Heart right ventricle (tissue), 16 donors: ENCODE measurements around the gene ACVR1B. TPM values are rescaled to one million over a fixed set of nuclear protein-coding genes. Genes with fewer than 3 reads are reported as not detected.

ENCODE experiments used
- ATAC-seq, 8 donors: fragments of 200-7000 bp; cut with Tn5 transposase; one replicate each; pipeline ENCODE4 v1.9.1; 2020; ENCODE audit warnings: mild to moderate bottlenecking in 8 of 8, moderate library complexity in 8 of 8, moderate number of reproducible peaks in 1 of 8
- DNase-seq, 2 donors: peaks; one replicate each; pipeline ENCODE4 v3.0.0-alpha.2; 2020
- H3K27ac ChIP-seq, 10 donors: fragments of 200-600 bp; sonication (generic) in 2 of 10; one replicate each; pipeline versions ENCODE4 v1.5.0 to v1.8.0; 2020 to 2022; ENCODE audit warnings: mild to moderate bottlenecking in 3 of 10
- H3K27me3 ChIP-seq, 7 donors: fragments of 200-600 bp; one replicate each; pipeline ENCODE4 v1.8.0; 2021 to 2022; ENCODE audit warnings: mild to moderate bottlenecking in 2 of 7
- H3K36me3 ChIP-seq, 9 donors: fragments of 200-600 bp; sonication (generic) in 1 of 9; one replicate each; pipeline versions ENCODE4 v1.5.0 to v1.8.0; 2020 to 2022; ENCODE audit warnings: mild to moderate bottlenecking in 2 of 9
- H3K4me1 ChIP-seq, 9 donors: fragments of 200-600 bp; sonication (generic) in 1 of 9; one replicate each; pipeline versions ENCODE4 v1.5.0 to v1.8.0; 2020 to 2022; ENCODE audit warnings: mild to moderate bottlenecking in 4 of 9
- H3K4me3 ChIP-seq, 10 donors: fragments of 200-600 bp; sonication (generic) in 2 of 10; one replicate each; pipeline versions ENCODE4 v1.5.0 to v1.8.0; 2020 to 2022; ENCODE audit warnings: mild to moderate bottlenecking in 7 of 10, moderate library complexity in 2 of 10
- H3K9me3 ChIP-seq, 11 donors: fragments of 200-600 bp in 10 of 11; sonication (generic) in 2 of 11; one replicate each; pipeline versions ENCODE4 v1.5.0 to v1.8.0; 2013 to 2022; ENCODE audit warnings: mild to moderate bottlenecking in 2 of 11, control low read depth in 1 of 11, moderate library complexity in 1 of 11
- WGBS, 2 donors: extraction: QIAGEN DNeasy Blood & Tissue Kit; methylation state at CpG; one replicate each; pipeline ENCODE4 v1.1.7; 2013; ENCODE audit warnings: inconsistent platforms in 1 of 2; 5-methylcytosine and 5-hydroxymethylcytosine counted together
- intact Hi-C, 10 donors: fragments of 100-400 bp; cut with DNase I; formaldehyde crosslinking; loops; one replicate each; pipeline versions ENCODE4 v1.11.1 to v1.14.2; 2022
- polyA plus RNA-seq, 2 donors: library from polyadenylated mRNA; stranded (reverse); fragments of 200-250 nt; gene quantifications; one replicate each; pipeline ENCODE4 v1.2.3, GENCODE V29; 2013
- total RNA-seq, 10 donors: library from RNA; stranded (reverse); fragmentation: NEBNext Ultra II Directional in 3 of 10; extraction: Animal tissue kit (Norgen Biotek cat#: 25700) in 3 of 10; gene quantifications; one replicate each; pipeline versions ENCODE4 v1.2.1 to v1.2.4, GENCODE V29; 2021 to 2023
- TF ChIP-seq, protein P1 (sequence below), 9 donors: fragments of 200-600 bp; sonication (generic) in 2 of 9; IDR thresholded peaks; one replicate each; pipeline versions ENCODE4 v1.5.0 to v1.8.0; 2021 to 2022; ENCODE audit warnings: antibody characterized with exemption in 9 of 9, mild to moderate bottlenecking in 5 of 9, moderate library complexity in 1 of 9
- donor health status: Arrhythmogenic right ventricular cardiomyopathy.
- donor health status: ischemic (EF 13 %, LVEDD 7.1; RV severe dilation, severe dysfunction).
- donor health status: healthy with polysubstance abuse.
- donor health status: DM: no; HTN: yes; CAD: no.
- donor health status: DM: no; HTN: no; CAD: no.
- donor health status: ischemic (EF 25% LVEDD 6.9; RV normal size, moderate dysfunction).
- donor health status: ischemic (EF 25% LVEDD 5.7; RV mildly dilated, moderate dysfunction).
- donor health status: healthy.
- donor health status: DM: yes; HTN: yes; CAD: no.
- donor health status: Ischemic cardiomyopathy.
- donor health status: ischemic (EF 35%, LVEDD 5.7; RV mildly dilated, moderate dysfunction).
- donor health status: nonischemic (EF 11% LVEDD 7.7; RV severe dilation, severe dysfunction).
- donor health status: DM: yes; HTN: yes; CAD: no.
- donor health status: PGD.
- donor health status: ischemic (EF 29% LVEDD 5.4; RV normal size, mild dysfunction).
- donor health status: nonischemic (EF 23%, LVEDD 6.1; RV moderate dilation, normal function).

ACVR1B gene
- total and polyA plus RNA-seq, 12 donors, result 5.8 to 15.5 (median 9.7) TPM

DNA sequence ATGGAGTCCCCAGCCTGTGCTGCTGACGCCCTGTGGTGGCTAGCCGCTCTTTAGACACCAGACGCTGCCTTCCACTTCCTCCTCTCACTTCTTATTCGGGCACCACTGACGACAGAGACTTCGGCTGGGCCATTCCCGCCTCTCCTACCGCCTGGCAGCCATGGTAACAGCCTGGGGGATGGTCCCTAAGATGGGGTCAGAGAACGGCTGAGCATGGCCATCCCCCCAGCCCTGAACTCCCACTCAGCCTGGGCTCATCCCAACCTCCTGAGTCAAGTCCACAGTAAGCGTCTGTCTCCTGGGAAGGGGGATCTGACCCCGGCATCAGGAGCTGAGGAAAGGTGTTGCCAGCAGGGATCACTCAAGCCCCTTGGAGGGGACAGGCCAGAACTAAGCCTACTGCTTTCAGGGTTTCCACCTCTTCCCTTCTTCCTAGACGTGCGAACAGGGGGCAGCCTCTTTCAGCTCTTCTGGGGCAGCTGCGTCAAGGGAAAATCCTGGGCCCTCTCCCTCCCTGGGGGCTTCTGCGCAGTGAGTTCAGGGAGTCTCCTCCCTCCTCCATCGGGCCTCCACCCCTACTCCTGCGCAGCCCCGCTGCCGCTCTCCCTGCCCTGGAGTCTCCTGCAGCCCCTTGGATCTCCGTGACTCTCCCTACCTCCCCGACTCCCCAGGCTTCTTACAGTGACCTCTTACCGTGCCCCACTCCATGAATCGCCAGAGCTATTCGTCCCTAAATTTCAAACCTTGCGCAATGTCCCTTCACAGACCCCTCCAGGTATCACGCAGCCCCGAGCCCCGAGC, 54.6 kb downstream of the ACVR1B start:
- peak in 3 of 8 donors; percentile 3 to 22 (median 11) for ATAC-seq

DNA sequence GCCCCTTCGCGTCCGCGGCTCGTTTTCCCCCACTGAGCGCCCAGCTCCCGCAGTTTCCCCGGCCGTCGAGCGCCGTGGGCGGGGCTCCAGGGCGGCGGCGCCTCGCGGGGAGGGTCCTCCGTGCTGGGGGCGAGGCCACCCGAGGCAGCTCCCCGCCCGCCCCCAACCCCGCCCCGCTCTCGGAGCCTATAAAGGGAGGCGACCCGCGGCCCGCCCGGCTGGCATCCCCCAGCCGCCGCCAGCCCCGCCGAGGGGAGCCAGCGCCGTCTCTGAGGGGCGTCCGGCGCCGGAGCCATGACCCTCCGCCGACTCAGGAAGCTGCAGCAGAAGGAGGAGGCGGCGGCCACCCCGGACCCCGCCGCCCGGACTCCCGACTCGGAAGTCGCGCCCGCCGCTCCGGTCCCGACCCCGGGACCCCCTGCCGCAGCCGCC, 55.2 kb downstream of the ACVR1B start, which contains the start of gene TAMALIN:
TSS of gene TAMALIN (plus strand) at position 221 of the 432 bp plus-strand sequence. CDS start at position 295, 74 bp downstream.
- H3K4me1 ChIP-seq, result peaks cover 12 to 69% (median 48%) of the 10 kb centered on the region in 9 donors
- peak within 1 kb of the TSS; percentile 92 to 98 (median 96) for H3K27ac ChIP-seq
- WGBS, 2 donors, result 0 to 1% methylated on average over 37 to 60 of the region's 60 CpGs

More for the DNA sequence above, 54.6 kb downstream of the ACVR1B start:
- 38 to 42% methylated on average over 28 of the region's 28 CpGs for WGBS, 2 donors
- Histone ChIP-seq H3K9me3 (no peaks in the 10 kb centered on the region), H3K27me3 (peaks cover 0 to 30% (median 11%) of the 10 kb centered on the region in 7 donors), H3K27ac (peak overlapping the region in 9 of 10 donors; percentile 34 to 98 (median 93)), H3K36me3 (peaks cover 0 to 15% (median 0%) of the 10 kb centered on the region in 9 donors), H3K4me1 (peaks cover 12 to 65% (median 42%) of the 10 kb centered on the region in 9 donors), H3K4me3 (peak overlapping the region; percentile 54 to 96 (median 84))
- peak; percentile 49 to 52 for DNase-seq
- TF ChIP-seq, protein P1, sequence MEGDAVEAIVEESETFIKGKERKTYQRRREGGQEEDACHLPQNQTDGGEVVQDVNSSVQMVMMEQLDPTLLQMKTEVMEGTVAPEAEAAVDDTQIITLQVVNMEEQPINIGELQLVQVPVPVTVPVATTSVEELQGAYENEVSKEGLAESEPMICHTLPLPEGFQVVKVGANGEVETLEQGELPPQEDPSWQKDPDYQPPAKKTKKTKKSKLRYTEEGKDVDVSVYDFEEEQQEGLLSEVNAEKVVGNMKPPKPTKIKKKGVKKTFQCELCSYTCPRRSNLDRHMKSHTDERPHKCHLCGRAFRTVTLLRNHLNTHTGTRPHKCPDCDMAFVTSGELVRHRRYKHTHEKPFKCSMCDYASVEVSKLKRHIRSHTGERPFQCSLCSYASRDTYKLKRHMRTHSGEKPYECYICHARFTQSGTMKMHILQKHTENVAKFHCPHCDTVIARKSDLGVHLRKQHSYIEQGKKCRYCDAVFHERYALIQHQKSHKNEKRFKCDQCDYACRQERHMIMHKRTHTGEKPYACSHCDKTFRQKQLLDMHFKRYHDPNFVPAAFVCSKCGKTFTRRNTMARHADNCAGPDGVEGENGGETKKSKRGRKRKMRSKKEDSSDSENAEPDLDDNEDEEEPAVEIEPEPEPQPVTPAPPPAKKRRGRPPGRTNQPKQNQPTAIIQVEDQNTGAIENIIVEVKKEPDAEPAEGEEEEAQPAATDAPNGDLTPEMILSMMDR (IDR thresholded peaks at IDR 0.05), result no peak
- intact Hi-C loops, result loop anchor here in 5 of 10 donors (2.0 kb wide), 3 partner anchors 15 to 19 kb away; no protein-coding TSS in a partner anchor

DNA sequence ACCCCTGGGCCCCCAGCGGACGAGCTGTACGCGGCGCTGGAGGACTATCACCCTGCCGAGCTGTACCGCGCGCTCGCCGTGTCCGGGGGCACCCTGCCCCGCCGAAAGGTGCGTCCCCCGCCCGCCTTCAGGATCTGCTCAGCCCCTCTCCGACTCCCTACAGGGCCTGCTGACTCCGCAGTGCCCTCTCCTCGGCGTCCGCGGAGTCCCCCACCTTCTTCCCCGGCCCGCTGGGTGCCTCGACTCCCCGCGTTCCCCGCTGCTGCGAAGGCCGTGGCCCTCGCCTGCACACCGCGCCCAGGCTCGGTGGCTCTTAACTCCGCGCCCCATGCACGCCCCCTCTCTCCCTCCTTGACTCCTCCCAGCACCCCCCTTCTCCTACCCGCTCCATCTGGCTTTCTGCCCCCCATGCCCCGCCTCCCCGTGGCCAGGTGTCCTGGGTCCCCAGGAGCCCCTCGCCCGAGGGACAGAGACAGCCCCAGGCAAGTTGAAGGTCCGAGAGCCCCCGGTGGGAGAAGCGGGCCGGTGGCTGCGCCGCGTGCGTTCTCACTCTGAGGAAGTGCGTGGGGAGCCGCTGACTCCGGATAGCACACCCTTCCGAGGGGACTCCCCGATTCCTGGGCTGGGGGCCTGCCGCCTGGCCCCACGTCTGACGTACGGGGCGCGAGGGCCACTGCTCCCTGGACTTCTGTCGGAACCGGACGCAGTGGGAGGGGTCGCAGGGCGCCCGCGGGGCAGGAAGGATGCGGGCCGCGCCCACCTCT, 55.8 kb downstream of the ACVR1B start:
- DNase-seq (peak; percentile 69 to 70), ATAC-seq (peak; percentile 19 to 57 (median 37))
- Histone ChIP-seq H3K4me3 (peak overlapping the region; percentile 54 to 96 (median 84)), H3K27me3 (peaks cover 0 to 30% (median 11%) of the 10 kb centered on the region in 7 donors), H3K27ac (peak overlapping the region; percentile 92 to 98 (median 96)), H3K9me3 (no peaks in the 10 kb centered on the region), H3K36me3 (peaks cover 0 to 27% (median 11%) of the 10 kb centered on the region in 9 donors), H3K4me1 (peaks cover 12 to 69% (median 49%) of the 10 kb centered on the region in 9 donors)
- TF ChIP-seq, protein P1 (IDR thresholded peaks at IDR 0.05), result no peak
- 5 to 10% methylated on average over 66 to 72 of the region's 72 CpGs for WGBS, 2 donors
- intact Hi-C loops, result no loop called here

More for the DNA sequence above, 55.2 kb downstream of the ACVR1B start, which contains the start of gene TAMALIN:
- Histone ChIP-seq H3K36me3 (peaks cover 0 to 21% (median 6%) of the 10 kb centered on the region in 9 donors), H3K4me3 (peak within 1 kb of the TSS; percentile 54 to 96 (median 84)), H3K9me3 (no peaks in the 10 kb centered on the region), H3K27me3 (peaks cover 0 to 30% (median 11%) of the 10 kb centered on the region in 7 donors)
- ATAC-seq (peak; percentile 43 to 67 (median 55)), DNase-seq (peak; percentile 78 to 84)
- intact Hi-C loops, result no loop called here
- TF ChIP-seq, protein P1 (IDR thresholded peaks at IDR 0.05), result peak in 1 of 9 donors; percentile 5
